Transverse colon (tissue), 4 donors: ENCODE data around the gene SI.

Source experiments
- CTCF ChIP-seq, 5 experiments: fragments of 200-600 bp in 3 of 5; fragments of 450-650 bp in 2 of 5; sonication (generic) in 3 of 5; IDR thresholded peaks; 1 replicate in 2 of 5; 2 replicates in 3 of 5; pipeline ENCODE4 v1.5.1; 2016 to 2017; ENCODE audit warnings: antibody characterized with exemption in 5 of 5, inconsistent platforms in 3 of 5, mild to moderate bottlenecking in 2 of 5, moderate library complexity in 1 of 5
- POLR2AphosphoS5 ChIP-seq, 3 donors: sonication (generic); formaldehyde crosslinking; IDR thresholded peaks; one replicate each; pipeline ENCODE4 v1.6.1; 2016; ENCODE audit warnings: antibody characterized with exemption in 3 of 3

GRCh38 chr3:165082650-165083049, 4.4 kb upstream of the SI start:
- TF ChIP-seq POLR2AphosphoS5 (IDR thresholded peaks at IDR 0.05) (no peak), CTCF (IDR thresholded peaks at IDR 0.05) (no peak)
